Cardiac muscle cell (in vitro differentiated cells and primary cell): Measurements from ENCODE around the gene USF2. TPM values are rescaled to one million over a fixed set of nuclear protein-coding genes. Genes with fewer than 3 reads are reported as not detected.
"Not testable (repeated sequence)": the region's sequence is repeated elsewhere in the genome, so short reads cannot be mapped to it uniquely, and the experiment has no call there.

Source experiments
- DNase-seq, 2 donors: peaks; one replicate each; pipeline versions ENCODE4 v3.0.0 to v3.0.0-alpha.2; 2010 to 2017; ENCODE audit warnings: low read depth in 1 of 2, low spot score in 1 of 2
- H3K27ac ChIP-seq: fragments of 200-600 bp; sonication (generic); 2 replicates; pipeline ENCODE4 v1.5.1; 2016
- H3K27me3 ChIP-seq: fragments of 200-600 bp; sonication (generic); 2 replicates; pipeline ENCODE4 v1.6.0; 2016; ENCODE audit warnings: control low read depth
- H3K36me3 ChIP-seq: fragments of 200-600 bp; sonication (generic); 2 replicates; pipeline ENCODE4 v1.5.1; 2016; ENCODE audit warnings: control low read depth
- H3K4me1 ChIP-seq: fragments of 200-600 bp; sonication (generic); 2 replicates; pipeline ENCODE4 v1.8.1; 2017; ENCODE audit warnings: low read depth, mild to moderate bottlenecking, mixed run types
- H3K4me3 ChIP-seq: fragments of 200-600 bp; sonication (generic); 2 replicates; pipeline ENCODE4 v1.5.1; 2016; ENCODE audit warnings: mild to moderate bottlenecking
- H3K9me3 ChIP-seq: fragments of 200-600 bp; sonication (generic); 2 replicates; pipeline ENCODE4 v1.5.1; 2017; ENCODE audit warnings: low read depth, mild to moderate bottlenecking, control low read depth
- CTCF ChIP-seq: IDR thresholded peaks from 2 replicates; pipeline ENCODE4 v1.5.1; 2012; ENCODE audit warnings: low read depth, mild to moderate bottlenecking, low read length
- polyA plus RNA-seq: library from polyadenylated mRNA; unstranded; fragments of >200 nt; fragmentation: Nextera tagmentation; extraction: Ambion mirVana; gene quantifications from 2 replicates; pipeline ENCODE4 v1.2.1, GENCODE V29; 2016
- total RNA-seq: library from RNA; depleted of rRNA; stranded (reverse); fragments of >200 nt; gene quantifications from 2 replicates; pipeline ENCODE4 v1.2.3, GENCODE V29; 2016

Gene USF2
- total and polyA plus RNA-seq, 2 experiments from 2014 or later = 31.7 to 235 TPM

- TF ChIP-seq CTCF = no peak
- Histone ChIP-seq H3K27ac (no peak overlapping the region), H3K4me1 (peaks cover 4% of the 10 kb centered on the region), H3K36me3 (no peaks in the 10 kb centered on the region), H3K27me3 (no peaks in the 10 kb centered on the region), H3K4me3 (no peak overlapping the region), H3K9me3 (no peaks in the 10 kb centered on the region)
- DNase-seq = no peak
Measured at GRCh38 chr19:35284153-35285094, 15.7 kb downstream of the USF2 start.

- no peaks in the 10 kb centered on the region for H3K27me3 ChIP-seq
- H3K9me3 ChIP-seq = no peaks in the 10 kb centered on the region
- no peak overlapping the region for H3K27ac ChIP-seq
- TF ChIP-seq CTCF = no peak
- H3K36me3 ChIP-seq = no peaks in the 10 kb centered on the region
- DNase-seq = no peak
- peaks cover 1% of the 10 kb centered on the region for H3K4me1 ChIP-seq
- no peak overlapping the region for H3K4me3 ChIP-seq
Measured at GRCh38 chr19:35285095-35285449, 16.3 kb downstream of the USF2 start.

- not testable (repeated sequence) for H3K4me1 ChIP-seq, H3K4me3 ChIP-seq, DNase-seq, H3K36me3 ChIP-seq, H3K9me3 ChIP-seq, H3K27me3 ChIP-seq, H3K27ac ChIP-seq
Measured at GRCh38 chr19:35285465-35285864, 16.7 kb downstream of the USF2 start.

DNA sequence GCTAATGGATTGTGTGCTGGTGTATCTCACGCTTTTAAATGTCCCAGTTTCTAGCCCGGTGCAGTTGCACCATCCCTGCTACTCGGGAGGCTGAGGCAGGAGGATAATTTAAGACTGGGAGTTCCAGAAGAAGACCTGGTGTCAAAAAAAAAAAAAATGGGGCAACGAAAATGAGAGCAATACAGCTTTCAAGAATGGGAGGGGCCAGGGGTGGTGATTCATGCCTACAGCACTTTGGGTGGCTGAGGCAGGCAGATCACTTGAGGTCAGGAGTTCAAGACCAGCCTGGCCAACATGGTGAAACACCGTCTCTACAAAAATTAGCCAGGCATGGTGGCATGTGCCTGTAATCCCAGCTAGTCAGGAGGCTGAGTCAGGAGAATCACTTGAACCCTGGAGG lies 17.3 kb downstream of the USF2 start:
- H3K4me3 ChIP-seq, DNase-seq, H3K27me3 ChIP-seq, H3K36me3 ChIP-seq, H3K9me3 ChIP-seq, H3K27ac ChIP-seq, H3K4me1 ChIP-seq: not testable (repeated sequence)

DNA sequence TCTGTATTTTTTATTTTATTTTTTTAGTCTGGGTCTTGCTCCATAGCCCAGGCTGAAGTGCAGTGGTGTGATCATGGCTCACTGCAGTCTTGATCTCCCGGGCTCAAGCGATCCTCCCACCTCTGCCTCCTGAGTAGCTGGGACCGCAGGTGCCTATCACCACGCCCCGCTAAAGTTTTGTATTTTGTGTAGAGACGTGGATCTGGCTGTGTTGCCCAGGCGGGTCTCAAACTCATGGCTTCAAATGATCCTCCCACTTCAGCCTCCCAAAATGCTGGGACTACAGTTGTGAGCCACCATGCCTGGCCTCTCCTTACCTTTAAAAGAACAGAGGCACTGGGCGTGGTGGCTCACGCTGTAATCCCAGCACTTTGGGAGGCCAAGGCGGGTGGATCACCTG lies 19.0 kb downstream of the USF2 start:
- Histone ChIP-seq H3K4me1 (no peaks in the 10 kb centered on the region), H3K9me3 (no peaks in the 10 kb centered on the region), H3K27me3 (no peaks in the 10 kb centered on the region), H3K27ac (no peak overlapping the region), H3K4me3 (no peak overlapping the region), H3K36me3 (no peaks in the 10 kb centered on the region)
- TF ChIP-seq CTCF = no peak
- no peak for DNase-seq

- no peak for DNase-seq
Measured at GRCh38 chr19:35288331-35288730, 19.6 kb downstream of the USF2 start.

More at GRCh38 chr19:35288331-35288730, 19.6 kb downstream of the USF2 start:
- Histone ChIP-seq H3K4me3 (no peak overlapping the region), H3K27me3 (no peaks in the 10 kb centered on the region), H3K9me3 (no peaks in the 10 kb centered on the region), H3K36me3 (no peaks in the 10 kb centered on the region), H3K27ac (no peak overlapping the region), H3K4me1 (no peaks in the 10 kb centered on the region)
- no peak for TF ChIP-seq CTCF
